Measurements from ENCODE around the gene DNAJB6. TPM values are rescaled to one million over a fixed set of nuclear protein-coding genes. Genes with fewer than 3 reads are reported as not detected.

Gene DNAJB6
- total RNA-seq, 1 donor from 2014 or later = 172 TPM

DNA sequence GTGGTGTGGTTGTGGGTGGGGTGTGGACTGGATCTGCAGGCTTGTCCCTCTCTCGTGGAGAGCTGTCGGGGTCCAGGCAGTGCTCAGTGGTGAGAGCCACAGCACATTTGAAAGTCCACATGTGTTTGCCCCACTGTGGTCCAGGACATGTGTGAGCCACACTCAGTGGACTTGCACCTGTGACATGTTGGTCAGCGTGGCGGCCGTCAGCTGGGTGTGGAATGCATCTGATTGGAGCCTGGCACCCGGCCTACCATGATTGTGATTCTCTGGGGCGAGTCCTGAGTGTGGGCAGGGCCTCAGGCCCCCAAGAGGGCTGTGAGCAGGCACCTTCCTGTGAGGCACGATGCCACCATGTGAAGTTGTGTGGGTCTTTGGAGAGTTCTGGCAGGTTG is 77.9 kb downstream of the DNAJB6 start:
- Histone ChIP-seq H3K4me3 (no peak overlapping the region), H3K4me1 (peaks cover 11% of the 10 kb centered on the region), H2AFZ (replicated peaks) (no peak overlapping the region), H3K27ac (no peak overlapping the region), H3K9me3 (ENCODE audit: low read depth) (no peaks in the 10 kb centered on the region), H3K4me2 (no peak overlapping the region), H3K79me2 (ENCODE audit: low read depth) (no peaks in the 10 kb centered on the region), H3K27me3 (no peaks in the 10 kb centered on the region), H3K36me3 (no peaks in the 10 kb centered on the region), H3F3A (ENCODE audit: low read depth) (peaks cover 12% of the 10 kb centered on the region), H3K9ac (no peak overlapping the region), H4K20me1 (ENCODE audit: low read depth) (no peaks in the 10 kb centered on the region)
- Mint-ChIP-seq H3K4me3 (no peak overlapping the region), H3K36me3 (peaks cover 38% of the 10 kb centered on the region), H3K27ac (no peak overlapping the region), H3K4me1 (peaks cover 15% of the 10 kb centered on the region), H3K9me3 (peaks cover 3% of the 10 kb centered on the region), H3K27me3 (ENCODE audit: insufficient read depth, low read depth) (peaks cover 4% of the 10 kb centered on the region)
- TF ChIP-seq EZH2phosphoT487 (IDR thresholded peaks at IDR 0.05) (no peak), CTCF (IDR thresholded peaks at IDR 0.05) (no peak), EZH2 (IDR thresholded peaks at IDR 0.05) (no peak)
- no peak for DNase-seq (ENCODE audit: low spot score)

- H4K20me1 ChIP-seq (ENCODE audit: low read depth) = no peaks in the 10 kb centered on the region
- peaks cover 11% of the 10 kb centered on the region for H3K4me1 ChIP-seq
- Mint-ChIP-seq H3K27me3 (ENCODE audit: insufficient read depth, low read depth) (peaks cover 4% of the 10 kb centered on the region), H3K36me3 (peaks cover 37% of the 10 kb centered on the region), H3K4me1 (peaks cover 15% of the 10 kb centered on the region), H3K27ac (peak overlapping the region; percentile 82), H3K4me3 (no peak overlapping the region), H3K9me3 (peaks cover 3% of the 10 kb centered on the region)
- no peak overlapping the region for H3K9ac ChIP-seq
- DNase-seq (ENCODE audit: low spot score) = no peak
- no peaks in the 10 kb centered on the region for H3K36me3 ChIP-seq
- H3K27me3 ChIP-seq = no peaks in the 10 kb centered on the region
- TF ChIP-seq CTCF (IDR thresholded peaks at IDR 0.05) (no peak), EZH2phosphoT487 (IDR thresholded peaks at IDR 0.05) (no peak), EZH2 (IDR thresholded peaks at IDR 0.05) (no peak)
- no peak overlapping the region for H3K4me3 ChIP-seq
- H3K4me2 ChIP-seq = no peak overlapping the region
- H3K27ac ChIP-seq = no peak overlapping the region
- peaks cover 12% of the 10 kb centered on the region for H3F3A ChIP-seq (ENCODE audit: low read depth)
- no peak overlapping the region for H2AFZ ChIP-seq (replicated peaks)
- H3K79me2 ChIP-seq (ENCODE audit: low read depth) = no peaks in the 10 kb centered on the region
- H3K9me3 ChIP-seq (ENCODE audit: low read depth) = no peaks in the 10 kb centered on the region
These were observed 78.7 kb downstream of the DNAJB6 start for GRCh38 chr7:157415486-157415885.

- Mint-ChIP-seq H3K4me3 (no peak overlapping the region), H3K27ac (no peak overlapping the region), H3K27me3 (ENCODE audit: insufficient read depth, low read depth) (peaks cover 4% of the 10 kb centered on the region), H3K36me3 (peaks cover 34% of the 10 kb centered on the region), H3K4me1 (peaks cover 15% of the 10 kb centered on the region), H3K9me3 (peaks cover 3% of the 10 kb centered on the region)
- H3K9me3 ChIP-seq (ENCODE audit: low read depth) = no peaks in the 10 kb centered on the region
- no peaks in the 10 kb centered on the region for H4K20me1 ChIP-seq (ENCODE audit: low read depth)
- H3K4me1 ChIP-seq = peaks cover 11% of the 10 kb centered on the region
- TF ChIP-seq EZH2 (IDR thresholded peaks at IDR 0.05) (no peak), CTCF (IDR thresholded peaks at IDR 0.05) (no peak), EZH2phosphoT487 (IDR thresholded peaks at IDR 0.05) (no peak)
- H3K27ac ChIP-seq = no peak overlapping the region
- H3F3A ChIP-seq (ENCODE audit: low read depth) = peaks cover 12% of the 10 kb centered on the region
- H2AFZ ChIP-seq (replicated peaks) = no peak overlapping the region
- H3K79me2 ChIP-seq (ENCODE audit: low read depth) = no peaks in the 10 kb centered on the region
- H3K4me3 ChIP-seq = no peak overlapping the region
- H3K27me3 ChIP-seq = no peaks in the 10 kb centered on the region
- no peak for DNase-seq (ENCODE audit: low spot score)
- H3K9ac ChIP-seq = no peak overlapping the region
- no peaks in the 10 kb centered on the region for H3K36me3 ChIP-seq
- H3K4me2 ChIP-seq = no peak overlapping the region
These were observed 79.2 kb downstream of the DNAJB6 start for GRCh38 chr7:157416011-157416410.

Measured in neural progenitor cell (in vitro differentiated cells).